ENCODE results near the gene HES1.

Gene HES1

DNA sequence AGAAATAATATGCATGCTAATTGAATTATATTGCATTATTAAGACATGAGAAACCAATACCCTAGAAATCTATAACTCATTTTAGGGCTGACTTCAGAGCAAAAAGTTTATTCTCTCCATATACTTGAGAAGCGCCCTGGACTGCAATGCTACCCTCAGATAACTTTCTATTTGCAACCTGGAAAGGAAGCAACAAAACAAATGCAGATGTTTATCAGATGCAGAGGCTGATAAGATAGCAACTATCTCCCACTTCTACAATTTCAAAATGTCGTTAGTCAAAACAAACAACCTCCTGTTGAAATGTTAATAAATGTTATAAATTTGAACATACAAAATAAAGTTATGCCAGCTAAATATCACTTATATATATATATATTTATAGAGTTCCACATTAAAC, 34.8 kb downstream of the HES1 start:
- DNase-seq = no peak

GRCh38 chr3:194174406-194174805, 38.5 kb downstream of the HES1 start:
- no peak for DNase-seq

DNA sequence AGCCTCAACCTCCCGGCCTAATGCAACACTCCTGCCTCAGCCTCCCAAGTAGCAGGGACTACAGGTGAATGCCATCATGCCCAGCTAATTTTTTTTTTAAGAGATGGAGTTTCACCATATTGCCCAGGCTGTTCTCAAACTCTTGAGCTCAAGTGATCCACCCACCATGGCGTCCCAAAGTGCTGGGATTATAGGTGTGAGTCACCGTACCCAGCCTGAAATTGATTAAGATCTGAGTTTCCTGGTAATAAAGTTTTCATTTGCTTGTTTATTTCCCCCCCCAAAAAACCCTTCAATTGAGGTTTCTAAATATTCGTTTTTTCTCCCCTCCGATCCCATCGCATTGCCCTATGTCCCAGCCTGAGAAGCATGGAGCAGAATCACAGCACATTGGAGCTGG, 39.0 kb downstream of the HES1 start:
- no peak for DNase-seq

DNA sequence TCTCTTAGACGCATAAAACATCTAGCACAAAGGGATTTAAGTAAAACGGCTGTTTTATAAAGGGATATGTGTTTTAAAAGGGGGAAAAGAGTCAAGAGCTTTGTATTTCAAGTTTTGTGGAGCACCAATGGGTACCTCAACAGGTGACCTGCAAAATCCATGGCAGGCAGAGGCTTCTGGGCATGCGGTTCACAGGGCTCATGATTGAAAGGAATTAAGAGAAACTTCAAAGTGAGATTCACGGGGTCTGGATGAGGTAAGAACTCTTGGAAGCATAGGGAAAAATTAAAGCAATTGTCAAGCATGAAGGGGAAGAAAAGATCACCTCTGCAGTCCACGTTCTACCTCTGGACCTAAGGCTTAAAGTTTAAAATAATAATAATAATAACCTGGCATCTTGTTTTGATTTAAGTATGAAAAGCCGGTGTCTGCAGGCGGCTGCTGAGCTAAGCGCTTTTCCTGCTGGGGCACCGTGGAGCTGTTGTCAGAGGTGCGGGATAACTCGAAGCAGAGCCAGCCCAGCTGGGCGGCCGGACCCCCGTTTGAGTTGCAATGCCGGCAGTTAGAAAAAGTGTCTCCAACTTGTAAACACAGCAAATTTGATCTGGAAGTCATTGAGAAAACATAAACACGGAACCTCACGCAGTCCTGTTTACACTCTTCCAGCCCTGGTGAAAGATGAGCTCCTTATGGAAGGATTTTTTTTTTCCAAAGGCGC, 40.5 kb downstream of the HES1 start:
- no peak for DNase-seq

GRCh38 chr3:194177141-194177540, 41.2 kb downstream of the HES1 start:
- DNase-seq = no peak

GRCh38 chr3:194178128-194178527, 42.2 kb downstream of the HES1 start:
- no peak for DNase-seq

DNA sequence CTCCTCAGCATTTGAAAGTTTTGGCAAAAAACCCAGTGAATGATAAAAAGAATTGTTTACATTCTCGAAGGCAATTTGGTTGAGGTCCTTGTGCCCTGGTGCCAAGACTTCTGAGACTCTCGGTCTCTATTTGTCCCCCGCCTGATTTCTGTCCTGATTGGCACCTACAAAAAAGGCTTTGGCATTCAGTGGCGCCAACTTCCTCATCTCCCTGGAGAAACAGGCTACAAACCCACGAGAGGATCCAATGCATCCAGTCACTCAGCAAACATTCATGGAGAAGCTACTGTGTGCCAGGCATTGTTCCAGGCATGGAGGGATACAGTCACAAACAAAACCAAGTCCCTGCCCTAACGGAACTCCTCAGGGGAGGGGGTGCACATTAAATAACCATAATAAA, 42.7 kb downstream of the HES1 start:
- DNase-seq = no peak

DNA sequence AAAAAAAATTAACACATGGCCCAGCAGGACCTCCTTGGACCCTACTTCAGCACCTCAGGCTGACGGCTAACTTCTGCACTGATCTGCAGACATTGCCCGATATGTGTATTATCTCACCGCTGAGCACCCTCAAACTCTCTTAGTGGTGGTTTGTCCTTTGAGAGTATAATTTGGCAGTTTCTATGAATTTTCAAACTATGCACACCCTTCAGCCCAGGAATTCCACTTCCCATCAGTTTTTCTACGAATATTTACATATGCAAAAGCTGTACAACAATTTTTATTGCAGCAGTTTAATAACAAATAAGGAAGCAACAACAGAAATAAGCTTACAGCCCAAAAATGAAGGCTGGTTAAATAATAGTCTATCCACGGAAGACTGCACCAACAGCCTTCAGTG, 44.6 kb downstream of the HES1 start:
- DNase-seq = no peak

- no peak for DNase-seq
Observed at GRCh38 chr3:194181612-194182529, 45.9 kb downstream of the HES1 start.

- DNase-seq = no peak
Observed at GRCh38 chr3:194183271-194183670, 47.3 kb downstream of the HES1 start.

- no peak for DNase-seq
Observed at GRCh38 chr3:194184265-194184751, 48.4 kb downstream of the HES1 start.

DNA sequence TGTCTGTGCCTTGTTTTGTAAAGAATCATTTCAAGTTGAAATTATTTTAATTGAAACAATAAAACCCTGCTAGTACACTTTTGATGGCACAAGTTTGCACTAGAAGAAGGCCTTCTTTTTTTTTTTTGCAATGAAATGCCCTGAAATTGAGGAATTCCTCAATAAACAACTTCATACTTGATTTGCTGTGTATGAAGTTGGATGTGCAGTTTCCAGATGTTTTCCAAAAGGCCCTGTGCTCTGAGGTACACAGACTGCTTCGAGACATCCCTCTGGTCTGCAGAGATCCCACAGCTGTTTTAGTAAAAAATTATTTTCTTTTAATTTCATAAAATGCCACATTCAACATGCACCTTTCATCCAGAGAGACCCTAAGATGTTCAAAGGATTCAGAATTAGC, 48.9 kb downstream of the HES1 start:
- DNase-seq = no peak

- DNase-seq = no peak
Observed at GRCh38 chr3:194185221-194185620, 49.3 kb downstream of the HES1 start.

DNA sequence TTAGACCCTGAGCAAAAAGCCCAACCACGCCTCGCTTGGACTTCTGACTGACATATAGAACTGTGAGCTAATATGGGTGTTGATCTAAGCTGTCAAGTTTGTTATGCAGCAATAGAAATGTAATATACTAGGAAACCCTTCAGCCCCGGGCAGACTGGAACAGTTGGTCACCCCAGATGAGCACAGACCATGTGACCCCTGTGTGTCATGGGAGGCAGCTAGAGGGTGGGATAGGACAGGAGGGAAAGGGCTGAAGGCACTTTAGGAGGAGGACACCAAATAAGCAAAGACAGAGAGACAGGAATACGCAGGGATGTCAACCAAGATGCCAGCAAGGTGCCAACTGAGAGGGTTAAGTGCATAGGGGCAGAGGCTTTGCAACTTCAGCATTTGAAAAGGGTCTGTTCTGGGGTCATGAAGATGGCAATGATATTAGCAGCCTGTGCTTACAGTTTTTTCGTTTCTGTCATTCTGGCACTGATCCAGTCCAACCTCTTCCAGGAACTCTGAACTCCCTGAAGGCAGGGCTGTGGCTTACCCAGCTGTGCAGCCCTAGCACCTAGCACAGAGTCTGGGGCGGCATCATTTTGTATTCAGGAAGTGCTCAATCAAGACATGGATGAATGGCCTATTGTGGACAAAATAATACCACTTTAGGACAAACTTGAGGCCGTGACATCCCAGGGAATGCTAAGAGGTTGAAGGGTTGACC, 51.4 kb downstream of the HES1 start:
- DNase-seq = no peak
